ENCODE results near the gene KCNH8. TPM values are rescaled to one million over a fixed set of nuclear protein-coding genes. Genes with fewer than 3 reads are reported as not detected.

KCNH8 gene
- total RNA-seq, 3 donors from 2014 or later (not counting 1 experiment from before 2014, with no cell fraction given) = 0.10 TPM; not detected in 2

- H3K4me1 ChIP-seq (ENCODE audit: control insufficient read depth, insufficient read depth, low read length) = no peaks in the 10 kb centered on the region
- TF ChIP-seq, protein P1, sequence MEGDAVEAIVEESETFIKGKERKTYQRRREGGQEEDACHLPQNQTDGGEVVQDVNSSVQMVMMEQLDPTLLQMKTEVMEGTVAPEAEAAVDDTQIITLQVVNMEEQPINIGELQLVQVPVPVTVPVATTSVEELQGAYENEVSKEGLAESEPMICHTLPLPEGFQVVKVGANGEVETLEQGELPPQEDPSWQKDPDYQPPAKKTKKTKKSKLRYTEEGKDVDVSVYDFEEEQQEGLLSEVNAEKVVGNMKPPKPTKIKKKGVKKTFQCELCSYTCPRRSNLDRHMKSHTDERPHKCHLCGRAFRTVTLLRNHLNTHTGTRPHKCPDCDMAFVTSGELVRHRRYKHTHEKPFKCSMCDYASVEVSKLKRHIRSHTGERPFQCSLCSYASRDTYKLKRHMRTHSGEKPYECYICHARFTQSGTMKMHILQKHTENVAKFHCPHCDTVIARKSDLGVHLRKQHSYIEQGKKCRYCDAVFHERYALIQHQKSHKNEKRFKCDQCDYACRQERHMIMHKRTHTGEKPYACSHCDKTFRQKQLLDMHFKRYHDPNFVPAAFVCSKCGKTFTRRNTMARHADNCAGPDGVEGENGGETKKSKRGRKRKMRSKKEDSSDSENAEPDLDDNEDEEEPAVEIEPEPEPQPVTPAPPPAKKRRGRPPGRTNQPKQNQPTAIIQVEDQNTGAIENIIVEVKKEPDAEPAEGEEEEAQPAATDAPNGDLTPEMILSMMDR (IDR thresholded peaks at IDR 0.05) = no peak
- DNase-seq = no peak
- WGBS (ENCODE audit: insufficient coverage) = no CpG with 5 or more reads among the region's 2 CpGs
- no peak overlapping the region for H3K4me3 ChIP-seq (ENCODE audit: low read length)
- H3K36me3 ChIP-seq (ENCODE audit: control insufficient read depth, insufficient read depth, low read length) = no peaks in the 10 kb centered on the region
- intact Hi-C loops (cut with micrococcal nuclease) = no loop called here
- peaks cover 0 to 7% of the 10 kb centered on the region in 2 donors for H3K9me3 Mint-ChIP-seq
- H3K9me3 ChIP-seq (ENCODE audit: control insufficient read depth, insufficient read depth, low read length) = no peaks in the 10 kb centered on the region
- H3K27ac ChIP-seq (ENCODE audit: low read length) = no peak overlapping the region
- ATAC-seq = no peak
- no peaks in the 10 kb centered on the region for H3K36me3 Mint-ChIP-seq
- H3K4me3 Mint-ChIP-seq = no peak overlapping the region
- H3K4me1 Mint-ChIP-seq = no peaks in the 10 kb centered on the region
- no peaks in the 10 kb centered on the region for H3K27me3 Mint-ChIP-seq (ENCODE audit: low read depth in 2 of 2)
- no peak overlapping the region for H3K27ac Mint-ChIP-seq
- H3K27me3 ChIP-seq (ENCODE audit: control insufficient read depth, insufficient read depth, low read length) = no peaks in the 10 kb centered on the region
These were observed 284.4 kb downstream of the KCNH8 start for GRCh38 chr3:19432669-19433068.

DNA sequence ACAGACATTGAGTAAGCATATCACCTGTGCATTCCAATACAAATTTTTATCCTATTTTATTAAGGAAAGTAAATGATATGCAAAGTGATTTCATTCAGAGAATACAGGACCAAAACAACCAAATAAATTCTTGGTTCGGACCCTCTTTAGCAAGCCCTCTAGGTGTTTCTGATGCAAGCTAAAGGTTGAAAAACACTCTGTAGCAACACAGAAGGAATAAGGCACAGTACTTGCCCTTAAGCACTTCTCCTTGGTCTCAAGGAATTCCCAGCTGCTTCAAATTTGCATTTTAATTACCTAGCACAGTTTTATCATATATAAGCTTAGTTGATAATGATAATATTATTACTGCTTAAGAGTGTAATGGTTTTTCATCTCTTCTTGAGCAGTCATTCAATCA is 288.4 kb downstream of the KCNH8 start:
- intact Hi-C loops (cut with micrococcal nuclease) = no loop called here
- no peaks in the 10 kb centered on the region for H3K27me3 ChIP-seq (ENCODE audit: control insufficient read depth, insufficient read depth, low read length)
- no peak overlapping the region for H3K27ac ChIP-seq (ENCODE audit: low read length)
- WGBS (ENCODE audit: insufficient coverage) = 95% methylated on average over 1 of the region's 1 CpG
- peaks cover 0 to 3% of the 10 kb centered on the region in 2 donors for H3K9me3 Mint-ChIP-seq
- H3K4me1 ChIP-seq (ENCODE audit: control insufficient read depth, insufficient read depth, low read length) = no peaks in the 10 kb centered on the region
- DNase-seq (no peak), ATAC-seq (no peak)
- H3K27ac Mint-ChIP-seq = no peak overlapping the region
- peaks cover 2% of the 10 kb centered on the region for H3K9me3 ChIP-seq (ENCODE audit: control insufficient read depth, insufficient read depth, low read length)
- no peak overlapping the region for H3K4me3 ChIP-seq (ENCODE audit: low read length)
- no peaks in the 10 kb centered on the region for H3K36me3 ChIP-seq (ENCODE audit: control insufficient read depth, insufficient read depth, low read length)
- no peaks in the 10 kb centered on the region for H3K27me3 Mint-ChIP-seq (ENCODE audit: low read depth in 2 of 2)
- no peak overlapping the region for H3K4me3 Mint-ChIP-seq
- no peaks in the 10 kb centered on the region for H3K4me1 Mint-ChIP-seq
- TF ChIP-seq, protein P1 (IDR thresholded peaks at IDR 0.05) = no peak
- H3K36me3 Mint-ChIP-seq = no peaks in the 10 kb centered on the region

DNA sequence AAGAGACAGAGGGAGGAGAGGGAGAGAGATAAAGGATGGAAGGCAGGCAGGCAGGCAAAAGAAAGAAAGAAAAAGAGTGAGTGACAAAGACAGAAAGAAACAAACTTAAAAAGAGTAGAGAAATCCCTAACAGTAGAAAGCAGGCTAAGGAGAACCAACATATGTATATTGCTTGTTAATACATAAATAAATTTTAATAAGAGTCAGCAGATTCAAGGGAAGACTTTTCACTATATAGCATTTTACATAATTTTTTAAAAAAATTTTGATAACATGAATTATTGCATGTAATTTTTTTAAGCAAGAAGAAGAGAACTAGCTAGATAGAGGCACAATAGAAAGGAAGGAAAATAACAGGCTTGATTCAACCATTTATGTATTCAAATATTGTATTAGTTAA is 291.6 kb downstream of the KCNH8 start:
- no peak overlapping the region for H3K4me3 ChIP-seq (ENCODE audit: low read length)
- H3K27me3 ChIP-seq (ENCODE audit: control insufficient read depth, insufficient read depth, low read length) = no peaks in the 10 kb centered on the region
- TF ChIP-seq, protein P1 (IDR thresholded peaks at IDR 0.05) = no peak
- no peaks in the 10 kb centered on the region for H3K4me1 ChIP-seq (ENCODE audit: control insufficient read depth, insufficient read depth, low read length)
- no peak for DNase-seq
- Mint-ChIP-seq H3K4me3 (no peak overlapping the region), H3K27ac (no peak overlapping the region), H3K27me3 (ENCODE audit: low read depth in 2 of 2) (no peaks in the 10 kb centered on the region), H3K9me3 (peaks cover 2 to 3% of the 10 kb centered on the region in 2 donors), H3K36me3 (no peaks in the 10 kb centered on the region), H3K4me1 (no peaks in the 10 kb centered on the region)
- intact Hi-C loops (cut with micrococcal nuclease) = no loop called here
- H3K36me3 ChIP-seq (ENCODE audit: control insufficient read depth, insufficient read depth, low read length) = no peaks in the 10 kb centered on the region
- peaks cover 2% of the 10 kb centered on the region for H3K9me3 ChIP-seq (ENCODE audit: control insufficient read depth, insufficient read depth, low read length)
- H3K27ac ChIP-seq (ENCODE audit: low read length) = no peak overlapping the region
- no peak for ATAC-seq

DNA sequence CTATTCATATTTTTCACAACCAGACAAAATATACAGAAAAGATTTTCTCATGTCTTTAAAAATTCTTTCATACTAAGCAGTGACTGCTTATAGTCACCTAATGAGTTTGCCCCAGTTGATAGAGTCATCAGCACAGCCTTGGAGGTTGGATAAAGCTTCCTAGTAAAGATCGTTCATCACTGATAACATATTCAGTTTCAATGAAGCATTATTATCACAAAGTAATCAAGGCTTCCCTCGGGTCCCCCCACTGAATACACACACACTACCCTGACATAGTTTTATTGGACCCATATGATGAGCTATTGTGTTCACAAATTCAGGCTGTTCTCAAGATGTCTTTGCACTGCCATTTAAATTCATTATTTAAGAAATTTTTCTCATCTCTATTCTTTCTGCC is 297.8 kb downstream of the KCNH8 start:
- no peaks in the 10 kb centered on the region for H3K36me3 Mint-ChIP-seq
- H3K9me3 Mint-ChIP-seq = peaks cover 0 to 7% of the 10 kb centered on the region in 2 donors
- WGBS (ENCODE audit: insufficient coverage) = 86% methylated on average over 2 of the region's 2 CpGs
- H3K27ac ChIP-seq (ENCODE audit: low read length) = no peak overlapping the region
- no peaks in the 10 kb centered on the region for H3K4me1 Mint-ChIP-seq
- H3K9me3 ChIP-seq (ENCODE audit: control insufficient read depth, insufficient read depth, low read length) = no peaks in the 10 kb centered on the region
- H3K27me3 ChIP-seq (ENCODE audit: control insufficient read depth, insufficient read depth, low read length) = no peaks in the 10 kb centered on the region
- DNase-seq = no peak
- no peaks in the 10 kb centered on the region for H3K4me1 ChIP-seq (ENCODE audit: control insufficient read depth, insufficient read depth, low read length)
- TF ChIP-seq, protein P1 (IDR thresholded peaks at IDR 0.05) = no peak
- H3K27ac Mint-ChIP-seq = no peak overlapping the region
- ATAC-seq = no peak
- H3K36me3 ChIP-seq (ENCODE audit: control insufficient read depth, insufficient read depth, low read length) = no peaks in the 10 kb centered on the region
- no peak overlapping the region for H3K4me3 Mint-ChIP-seq
- H3K4me3 ChIP-seq (ENCODE audit: low read length) = no peak overlapping the region
- H3K27me3 Mint-ChIP-seq (ENCODE audit: low read depth in 2 of 2) = no peaks in the 10 kb centered on the region
- intact Hi-C loops (cut with micrococcal nuclease) = no loop called here

Data from natural killer cell (primary cell).